Endodermal cell (in vitro differentiated cells): ENCODE measurements around the gene SLC16A12. TPM values are rescaled to one million over a fixed set of nuclear protein-coding genes. Genes with fewer than 3 reads are reported as not detected.

Source experiments
- DNase-seq: peaks from one replicate; pipeline ENCODE4 v3.0.0-alpha.2; 2017
- H3K27ac ChIP-seq: 2 replicates; pipeline ENCODE4 v1.5.1; 2013; ENCODE audit warnings: mild to moderate bottlenecking, low read depth, low read length, moderate library complexity
- H3K27me3 ChIP-seq: 2 replicates; pipeline ENCODE4 v1.6.1; 2013; ENCODE audit warnings: mild to moderate bottlenecking, low read length, moderate library complexity; ENCODE audit not compliant: insufficient read depth, control insufficient read depth, poor library complexity, severe bottlenecking
- H3K36me3 ChIP-seq: 2 replicates; pipeline ENCODE4 v1.7.0; 2013; ENCODE audit warnings: mild to moderate bottlenecking, low read length, moderate library complexity; ENCODE audit not compliant: control insufficient read depth, insufficient read depth
- H3K4me1 ChIP-seq: one replicate; pipeline ENCODE4 v1.7.0; 2013; ENCODE audit warnings: low read length; ENCODE audit not compliant: control insufficient read depth, insufficient read depth
- H3K4me3 ChIP-seq: 2 replicates; pipeline ENCODE4 v1.5.1; 2013; ENCODE audit warnings: mild to moderate bottlenecking, low read length, moderate library complexity
- H3K9ac ChIP-seq: 2 replicates; pipeline ENCODE4 v1.6.1; 2013; ENCODE audit warnings: mild to moderate bottlenecking, low read length, moderate library complexity; ENCODE audit not compliant: poor library complexity, severe bottlenecking; ENCODE audit errors: extremely low read depth
- H3K9me3 ChIP-seq: 2 replicates; pipeline ENCODE4 v1.6.1; 2013; ENCODE audit warnings: mild to moderate bottlenecking, low read length, moderate library complexity; ENCODE audit not compliant: control insufficient read depth
- H3K27ac Mint-ChIP-seq: 2 replicates; pipeline ENCODE4 v1.8.0; 2020; ENCODE audit warnings: mixed read lengths
- H3K27me3 Mint-ChIP-seq: 2 replicates; pipeline ENCODE4 v1.8.0; 2021; ENCODE audit warnings: mild to moderate bottlenecking, mixed read lengths; ENCODE audit not compliant: insufficient read depth
- H3K36me3 Mint-ChIP-seq: 2 replicates; pipeline ENCODE4 v1.8.0; 2020; ENCODE audit warnings: low read depth, mixed read lengths
- H3K4me1 Mint-ChIP-seq: 2 replicates; pipeline ENCODE4 v1.8.0; 2020; ENCODE audit warnings: mixed read lengths
- H3K4me3 Mint-ChIP-seq: 2 replicates; pipeline ENCODE4 v1.8.0; 2020; ENCODE audit warnings: mild to moderate bottlenecking, moderate library complexity, mixed read lengths
- H3K9me3 Mint-ChIP-seq: 2 replicates; pipeline ENCODE4 v1.8.0; 2020; ENCODE audit warnings: mild to moderate bottlenecking, mixed read lengths
- WGBS, 2 experiments: methylation state at CpG; one replicate each; pipeline versions ENCODE4 v1.1.5 to v1.1.7; 2013; ENCODE audit warnings: missing lambda C conversion rate in 2 of 2, mixed read lengths in 1 of 2; ENCODE audit not compliant: insufficient coverage in 1 of 2, insufficient read length in 1 of 2; 5-methylcytosine and 5-hydroxymethylcytosine counted together
- total RNA-seq, 2 donors: library from RNA; stranded (reverse); fragmentation: NEBNext Ultra II Directional in 1 of 2; extraction: Animal tissue kit (Norgen Biotek cat#: 25700) in 1 of 2; gene quantifications; 2 replicates in 1 of 2; 3 replicates in 1 of 2; pipeline ENCODE4 v1.2.1, GENCODE V29; 2021
- TF ChIP-seq, protein P1 (sequence below): fragments of 200-600 bp; sonication (generic); conservative IDR thresholded peaks from 2 replicates; pipeline ENCODE4 v1.5.0; 2021; ENCODE audit warnings: antibody characterized with exemption, mild to moderate bottlenecking

Gene SLC16A12
- total RNA-seq, 2 donors from 2014 or later: 0.33 to 2.3 TPM

DNA sequence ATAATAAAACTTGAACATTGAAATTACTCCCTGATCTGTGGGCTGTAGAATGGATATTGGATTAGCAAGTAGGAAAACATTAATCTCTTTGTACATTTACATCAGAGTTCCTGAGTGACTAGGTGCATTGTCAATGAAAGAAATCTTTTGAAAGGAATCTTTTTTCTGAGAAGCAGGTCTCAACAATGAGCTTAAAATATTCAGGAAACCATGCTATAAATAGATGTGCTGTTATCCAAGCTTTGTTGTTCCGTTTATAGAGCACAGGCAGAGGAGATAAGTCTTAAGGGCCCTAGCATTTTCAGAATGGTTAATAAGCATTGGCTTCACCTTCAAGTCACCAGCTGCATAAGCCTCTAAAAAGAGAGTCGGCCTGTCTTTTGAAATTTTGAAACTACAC lies 41.3 kb upstream of the SLC16A12 start:
- H3K27ac Mint-ChIP-seq: no peak overlapping the region
- no peak for DNase-seq
- Histone ChIP-seq H3K36me3 (no peaks in the 10 kb centered on the region), H3K9me3 (peaks cover 11% of the 10 kb centered on the region), H3K27ac (no peak overlapping the region), H3K4me1 (no peaks in the 10 kb centered on the region), H3K27me3 (no peaks in the 10 kb centered on the region), H3K9ac (no peak overlapping the region), H3K4me3 (no peak overlapping the region)
- H3K27me3 Mint-ChIP-seq: no peaks in the 10 kb centered on the region
- no peaks in the 10 kb centered on the region for H3K4me1 Mint-ChIP-seq
- peaks cover 13% of the 10 kb centered on the region for H3K36me3 Mint-ChIP-seq
- no peaks in the 10 kb centered on the region for H3K9me3 Mint-ChIP-seq
- H3K4me3 Mint-ChIP-seq: no peak overlapping the region
- TF ChIP-seq, protein P1, sequence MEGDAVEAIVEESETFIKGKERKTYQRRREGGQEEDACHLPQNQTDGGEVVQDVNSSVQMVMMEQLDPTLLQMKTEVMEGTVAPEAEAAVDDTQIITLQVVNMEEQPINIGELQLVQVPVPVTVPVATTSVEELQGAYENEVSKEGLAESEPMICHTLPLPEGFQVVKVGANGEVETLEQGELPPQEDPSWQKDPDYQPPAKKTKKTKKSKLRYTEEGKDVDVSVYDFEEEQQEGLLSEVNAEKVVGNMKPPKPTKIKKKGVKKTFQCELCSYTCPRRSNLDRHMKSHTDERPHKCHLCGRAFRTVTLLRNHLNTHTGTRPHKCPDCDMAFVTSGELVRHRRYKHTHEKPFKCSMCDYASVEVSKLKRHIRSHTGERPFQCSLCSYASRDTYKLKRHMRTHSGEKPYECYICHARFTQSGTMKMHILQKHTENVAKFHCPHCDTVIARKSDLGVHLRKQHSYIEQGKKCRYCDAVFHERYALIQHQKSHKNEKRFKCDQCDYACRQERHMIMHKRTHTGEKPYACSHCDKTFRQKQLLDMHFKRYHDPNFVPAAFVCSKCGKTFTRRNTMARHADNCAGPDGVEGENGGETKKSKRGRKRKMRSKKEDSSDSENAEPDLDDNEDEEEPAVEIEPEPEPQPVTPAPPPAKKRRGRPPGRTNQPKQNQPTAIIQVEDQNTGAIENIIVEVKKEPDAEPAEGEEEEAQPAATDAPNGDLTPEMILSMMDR: no peak
- 93% methylated on average over 2 of the region's 2 CpGs; no CpG with 5 or more reads in 1 of the 2 experiments for WGBS, 2 experiments

DNA sequence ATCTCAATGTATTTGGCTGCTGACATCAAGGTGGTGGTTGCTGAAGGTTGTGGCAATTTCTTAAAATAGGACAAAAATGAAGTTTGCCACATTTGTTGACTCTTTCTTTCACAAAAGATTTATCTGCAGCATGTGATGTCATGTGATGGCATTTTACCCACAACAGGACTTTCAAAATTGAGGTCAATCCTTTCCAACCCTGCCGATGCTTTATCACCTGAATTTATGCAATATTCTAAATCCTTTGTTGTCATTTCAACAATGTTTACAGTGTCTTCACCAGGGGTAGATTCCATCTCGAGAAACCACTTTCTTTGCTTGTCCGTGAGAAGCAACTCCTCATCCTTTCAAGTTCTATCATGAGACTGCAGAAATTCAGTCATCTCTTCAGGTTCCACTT lies 40.6 kb upstream of the SLC16A12 start:
- Histone ChIP-seq H3K27me3 (no peaks in the 10 kb centered on the region), H3K9me3 (peaks cover 11% of the 10 kb centered on the region), H3K36me3 (no peaks in the 10 kb centered on the region), H3K9ac (no peak overlapping the region), H3K27ac (no peak overlapping the region), H3K4me1 (no peaks in the 10 kb centered on the region), H3K4me3 (no peak overlapping the region)
- no peaks in the 10 kb centered on the region for H3K4me1 Mint-ChIP-seq
- peaks cover 9% of the 10 kb centered on the region for H3K36me3 Mint-ChIP-seq
- H3K27me3 Mint-ChIP-seq: no peaks in the 10 kb centered on the region
- 91 to 97% methylated on average over 3 of the region's 3 CpGs for WGBS, 2 experiments
- no peaks in the 10 kb centered on the region for H3K9me3 Mint-ChIP-seq
- TF ChIP-seq, protein P1: no peak
- H3K27ac Mint-ChIP-seq: no peak overlapping the region
- no peak overlapping the region for H3K4me3 Mint-ChIP-seq
- DNase-seq: no peak

DNA sequence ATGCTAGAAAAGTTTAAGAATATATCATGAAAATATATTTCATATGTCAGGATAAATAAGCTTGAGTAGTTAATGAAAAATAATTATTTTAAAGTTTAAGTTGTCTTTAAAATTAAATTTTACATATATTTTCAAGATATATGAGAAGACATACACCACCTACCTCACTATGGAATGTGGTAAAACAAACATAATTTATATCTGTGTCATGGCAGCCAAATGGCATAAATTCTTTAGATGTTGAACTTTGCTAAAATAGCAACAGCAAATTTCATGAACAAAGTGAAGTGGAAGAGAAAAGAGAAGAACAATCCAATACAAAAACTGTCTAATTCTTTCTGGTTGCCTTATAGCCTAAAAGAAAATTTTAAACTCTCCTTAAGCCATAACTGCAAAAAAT lies 39.6 kb upstream of the SLC16A12 start:
- TF ChIP-seq, protein P1: no peak
- H3K9ac ChIP-seq: no peak overlapping the region
- H3K27me3 ChIP-seq: no peaks in the 10 kb centered on the region
- peaks cover 7% of the 10 kb centered on the region for H3K36me3 Mint-ChIP-seq
- no peaks in the 10 kb centered on the region for H3K36me3 ChIP-seq
- no peak overlapping the region for H3K27ac Mint-ChIP-seq
- H3K27me3 Mint-ChIP-seq: no peaks in the 10 kb centered on the region
- H3K4me1 Mint-ChIP-seq: no peaks in the 10 kb centered on the region
- no peaks in the 10 kb centered on the region for H3K4me1 ChIP-seq
- H3K4me3 Mint-ChIP-seq: no peak overlapping the region
- no peak for DNase-seq
- no peak overlapping the region for H3K4me3 ChIP-seq
- H3K9me3 Mint-ChIP-seq: no peaks in the 10 kb centered on the region
- H3K27ac ChIP-seq: no peak overlapping the region
- peaks cover 11% of the 10 kb centered on the region for H3K9me3 ChIP-seq
